Panc1 (cell line): ENCODE results near the gene OTULINL. TPM values are rescaled to one million over a fixed set of nuclear protein-coding genes. Genes with fewer than 3 reads are reported as not detected.

Source experiments
- ATAC-seq: fragments of 200-7000 bp; cut with Tn5 transposase; 2 replicates; pipeline ENCODE4 v1.9.1; 2020; ENCODE audit warnings: mild to moderate bottlenecking, moderate library complexity
- BruUV-seq: library from RNA; stranded (reverse); fragments of 400-500 nt; replicated peaks from 2 replicates; lab custom pipeline; 2021; lab: Mats Ljungman, UMichigan
- CTCF ChIA-PET: fragments of 300-600 bp; sonication (Branson Sonifier 250); formaldehyde crosslinking; loops from one replicate; lab custom pipeline; 2022; ENCODE audit warnings: antibody characterized with exemption; lab: Charles Lee
- POLR2A ChIA-PET: fragments of 300-600 bp; sonication (Branson Sonifier 250); formaldehyde crosslinking; loops from one replicate; lab custom pipeline; 2022; ENCODE audit warnings: antibody characterized with exemption; lab: Charles Lee
- DNase-seq: peaks from one replicate; pipeline ENCODE4 v3.0.0-alpha.2; 2010; ENCODE audit warnings: low read depth, low spot score
- H3K27ac ChIP-seq: 2 replicates; pipeline ENCODE4 v1.5.1; 2011; ENCODE audit warnings: mild to moderate bottlenecking, low read length, inconsistent platforms
- H3K27me3 ChIP-seq: fragments of 200-500 bp; sonication (Bioruptor generic); 2 replicates; pipeline ENCODE4 v1.6.0; 2014; ENCODE audit warnings: low read length, inconsistent platforms; ENCODE audit not compliant: control insufficient read depth, insufficient read depth
- H3K36me3 ChIP-seq: fragments of 200-500 bp; sonication (Bioruptor generic); 2 replicates; pipeline ENCODE4 v1.5.1; 2014; ENCODE audit warnings: inconsistent platforms, mild to moderate bottlenecking, low read length, moderate library complexity; ENCODE audit not compliant: control insufficient read depth, insufficient read depth
- H3K4me1 ChIP-seq: 2 replicates; pipeline ENCODE4 v1.5.1; 2011; ENCODE audit warnings: inconsistent platforms, mild to moderate bottlenecking, low read length, moderate library complexity; ENCODE audit not compliant: control insufficient read depth, insufficient read depth
- H3K4me3 ChIP-seq, 2 experiments: 2 replicates each; pipeline ENCODE4 v1.5.1; 2011 to 2012; ENCODE audit warnings: low read depth in 2 of 2, low read length in 2 of 2, mild to moderate bottlenecking in 2 of 2, inconsistent platforms in 1 of 2, moderate library complexity in 1 of 2
- H3K9me3 ChIP-seq: fragments of 200-500 bp; sonication (Bioruptor generic); 2 replicates; pipeline ENCODE4 v1.5.1; 2014; ENCODE audit warnings: low read depth, mild to moderate bottlenecking, inconsistent platforms, low read length, moderate library complexity; ENCODE audit not compliant: control insufficient read depth, insufficient read depth
- POLR2AphosphoS5 ChIP-seq: IDR thresholded peaks from 2 replicates; pipeline ENCODE4 v1.6.1; 2012; ENCODE audit warnings: mild to moderate bottlenecking, low read depth, low read length, moderate library complexity
- SIN3A ChIP-seq: IDR thresholded peaks from 2 replicates; pipeline ENCODE4 v1.6.1; 2012; ENCODE audit warnings: low read depth, mild to moderate bottlenecking, low read length, moderate library complexity, borderline replicate concordance; ENCODE audit not compliant: insufficient read depth
- TCF7L2 ChIP-seq: IDR thresholded peaks from 2 replicates; pipeline ENCODE4 v1.6.1; 2011; ENCODE audit warnings: mild to moderate bottlenecking, low read depth, low read length, inconsistent platforms
- in situ Hi-C: cut with HindIII; loops from 2 replicates; pipeline ENCODE4 v1.10.0; 2016; ENCODE audit warnings: low sequenced_read_pairs, low pct_unique_long_range_greater_than_20kb
- intact Hi-C: fragments of 100-400 bp; cut with micrococcal nuclease; formaldehyde crosslinking; loops from one replicate; pipeline ENCODE4 v1.10.0; 2022; ENCODE audit not compliant: unreplicated experiment
- total RNA-seq: library from RNA; stranded (reverse); gene quantifications from one replicate; pipeline ENCODE4 v1.2.1, GENCODE V29; 2021; ENCODE audit not compliant: unreplicated experiment
- TF ChIP-seq, protein P1 (sequence below): fragments of 450-650 bp; IDR thresholded peaks from 2 replicates; pipeline ENCODE4 v1.5.1; 2017; ENCODE audit warnings: mild to moderate bottlenecking
- TF ChIP-seq, protein P2 (sequence below), 2 experiments: IDR thresholded peaks; 2 replicates each; pipeline ENCODE4 v1.6.1; 2011 to 2012; ENCODE audit warnings: low read depth in 2 of 2, control low read depth in 1 of 2, low read length in 1 of 2, mild to moderate bottlenecking in 1 of 2, moderate library complexity in 1 of 2; ENCODE audit not compliant: insufficient read depth in 1 of 2

The OTULINL gene
- total RNA-seq, 1 experiment from 2014 or later, result 1.8 TPM

DNA sequence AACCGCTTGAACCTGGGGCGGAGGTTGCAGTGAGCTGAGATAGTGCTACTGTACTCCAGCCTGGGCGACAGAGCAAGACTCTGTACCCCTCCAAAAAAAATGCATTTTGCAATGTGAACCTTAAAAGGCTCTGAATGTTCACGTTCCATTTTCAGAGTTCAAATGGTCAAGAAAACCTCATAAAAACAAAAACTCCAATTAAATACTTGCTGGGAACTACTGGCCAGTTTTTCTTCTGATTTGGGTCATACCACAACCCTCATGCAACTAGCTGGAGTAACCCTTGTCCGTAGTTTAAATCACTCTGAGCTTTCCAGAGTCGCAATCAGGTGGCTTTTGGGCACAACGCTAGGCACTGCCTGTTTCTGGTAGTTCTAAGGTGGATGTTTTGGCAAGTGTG, 2.3 kb upstream of the OTULINL start:
- Histone ChIP-seq H3K4me1 (0 out of 2 replicates have a peak, but pooled peaks cover 3% of the 10 kb centered on the region), H3K36me3 (no peaks in the 10 kb centered on the region), H3K27ac (no peak overlapping the region), H3K9me3 (no peaks in the 10 kb centered on the region), H3K27me3 (peaks cover 22% of the 10 kb centered on the region), H3K4me3 (no peak overlapping the region)
- TF ChIP-seq SIN3A (no peak), TCF7L2 (no peak), POLR2AphosphoS5 (no peak)
- TF ChIP-seq, protein P1, sequence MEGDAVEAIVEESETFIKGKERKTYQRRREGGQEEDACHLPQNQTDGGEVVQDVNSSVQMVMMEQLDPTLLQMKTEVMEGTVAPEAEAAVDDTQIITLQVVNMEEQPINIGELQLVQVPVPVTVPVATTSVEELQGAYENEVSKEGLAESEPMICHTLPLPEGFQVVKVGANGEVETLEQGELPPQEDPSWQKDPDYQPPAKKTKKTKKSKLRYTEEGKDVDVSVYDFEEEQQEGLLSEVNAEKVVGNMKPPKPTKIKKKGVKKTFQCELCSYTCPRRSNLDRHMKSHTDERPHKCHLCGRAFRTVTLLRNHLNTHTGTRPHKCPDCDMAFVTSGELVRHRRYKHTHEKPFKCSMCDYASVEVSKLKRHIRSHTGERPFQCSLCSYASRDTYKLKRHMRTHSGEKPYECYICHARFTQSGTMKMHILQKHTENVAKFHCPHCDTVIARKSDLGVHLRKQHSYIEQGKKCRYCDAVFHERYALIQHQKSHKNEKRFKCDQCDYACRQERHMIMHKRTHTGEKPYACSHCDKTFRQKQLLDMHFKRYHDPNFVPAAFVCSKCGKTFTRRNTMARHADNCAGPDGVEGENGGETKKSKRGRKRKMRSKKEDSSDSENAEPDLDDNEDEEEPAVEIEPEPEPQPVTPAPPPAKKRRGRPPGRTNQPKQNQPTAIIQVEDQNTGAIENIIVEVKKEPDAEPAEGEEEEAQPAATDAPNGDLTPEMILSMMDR, result no peak
- TF ChIP-seq, protein P2, sequence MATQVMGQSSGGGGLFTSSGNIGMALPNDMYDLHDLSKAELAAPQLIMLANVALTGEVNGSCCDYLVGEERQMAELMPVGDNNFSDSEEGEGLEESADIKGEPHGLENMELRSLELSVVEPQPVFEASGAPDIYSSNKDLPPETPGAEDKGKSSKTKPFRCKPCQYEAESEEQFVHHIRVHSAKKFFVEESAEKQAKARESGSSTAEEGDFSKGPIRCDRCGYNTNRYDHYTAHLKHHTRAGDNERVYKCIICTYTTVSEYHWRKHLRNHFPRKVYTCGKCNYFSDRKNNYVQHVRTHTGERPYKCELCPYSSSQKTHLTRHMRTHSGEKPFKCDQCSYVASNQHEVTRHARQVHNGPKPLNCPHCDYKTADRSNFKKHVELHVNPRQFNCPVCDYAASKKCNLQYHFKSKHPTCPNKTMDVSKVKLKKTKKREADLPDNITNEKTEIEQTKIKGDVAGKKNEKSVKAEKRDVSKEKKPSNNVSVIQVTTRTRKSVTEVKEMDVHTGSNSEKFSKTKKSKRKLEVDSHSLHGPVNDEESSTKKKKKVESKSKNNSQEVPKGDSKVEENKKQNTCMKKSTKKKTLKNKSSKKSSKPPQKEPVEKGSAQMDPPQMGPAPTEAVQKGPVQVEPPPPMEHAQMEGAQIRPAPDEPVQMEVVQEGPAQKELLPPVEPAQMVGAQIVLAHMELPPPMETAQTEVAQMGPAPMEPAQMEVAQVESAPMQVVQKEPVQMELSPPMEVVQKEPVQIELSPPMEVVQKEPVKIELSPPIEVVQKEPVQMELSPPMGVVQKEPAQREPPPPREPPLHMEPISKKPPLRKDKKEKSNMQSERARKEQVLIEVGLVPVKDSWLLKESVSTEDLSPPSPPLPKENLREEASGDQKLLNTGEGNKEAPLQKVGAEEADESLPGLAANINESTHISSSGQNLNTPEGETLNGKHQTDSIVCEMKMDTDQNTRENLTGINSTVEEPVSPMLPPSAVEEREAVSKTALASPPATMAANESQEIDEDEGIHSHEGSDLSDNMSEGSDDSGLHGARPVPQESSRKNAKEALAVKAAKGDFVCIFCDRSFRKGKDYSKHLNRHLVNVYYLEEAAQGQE (IDR thresholded peaks at IDR 0.05; ENCODE audit: insufficient read depth in 1 of 2, low read depth in 2 of 2, low read length in 1 of 2), result no peak
- CTCF ChIA-PET, result interaction anchor here (0.5 kb wide), 1 partner anchor 16 kb away, joined by 3 read pairs; no protein-coding TSS in a partner anchor
- POLR2A ChIA-PET, result no interaction called here
- BruUV-seq, result no TSS peak
- DNase-seq (no peak), ATAC-seq (no peak)
- intact Hi-C loops, result no loop called here
- in situ Hi-C loops, result no loop called here

DNA sequence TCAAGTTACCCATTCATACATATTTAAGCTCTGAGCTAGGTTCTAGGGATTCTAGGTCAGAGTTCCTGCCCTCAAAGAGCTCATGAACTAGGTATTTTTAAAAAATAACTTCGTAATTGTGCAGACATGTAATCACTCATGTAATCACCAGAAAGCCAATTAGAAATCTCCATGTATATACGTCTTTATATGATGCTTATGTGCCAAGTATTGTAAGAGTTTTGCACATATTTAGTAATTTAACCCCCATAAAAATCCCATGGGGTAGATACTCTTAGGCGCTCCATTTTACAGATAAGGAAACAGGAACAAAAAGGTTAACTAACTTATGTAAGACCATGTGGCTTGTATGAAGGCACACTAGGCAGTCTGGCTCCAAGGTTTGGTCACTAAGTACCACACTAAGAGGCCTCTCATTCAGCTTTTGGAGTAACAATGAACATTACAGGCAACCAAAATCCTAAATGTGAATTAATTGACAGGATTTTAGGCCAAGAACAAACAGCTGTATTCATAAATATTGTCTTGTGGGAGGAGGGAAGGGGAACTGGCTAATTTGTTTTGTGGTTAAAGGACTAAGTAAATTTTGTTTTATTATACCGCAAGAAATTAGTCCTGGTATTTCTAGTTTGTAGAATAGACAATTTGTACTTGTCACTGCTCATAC, 1.7 kb upstream of the OTULINL start:
- H3K36me3 ChIP-seq, result no peaks in the 10 kb centered on the region
- CTCF ChIA-PET, result interaction anchor here (0.5 kb wide), 1 partner anchor 17 kb away, joined by 3 read pairs; no protein-coding TSS in a partner anchor
- in situ Hi-C loops (no loop called here), intact Hi-C loops (no loop called here)
- no TSS peak for BruUV-seq
- ATAC-seq (no peak), DNase-seq (no peak)
- no peak overlapping the region for H3K4me3 ChIP-seq
- POLR2A ChIA-PET, result no interaction called here
- no peaks in the 10 kb centered on the region for H3K9me3 ChIP-seq
- peaks cover 27% of the 10 kb centered on the region for H3K27me3 ChIP-seq
- 0 out of 2 replicates have a peak, but pooled peaks cover 3% of the 10 kb centered on the region for H3K4me1 ChIP-seq
- no peak overlapping the region for H3K27ac ChIP-seq
- TF ChIP-seq POLR2AphosphoS5, result no peak
- TF ChIP-seq, protein P1, result no peak
- no peak for TF ChIP-seq TCF7L2
- TF ChIP-seq, protein P2 (IDR thresholded peaks at IDR 0.05; ENCODE audit: insufficient read depth in 1 of 2, low read depth in 2 of 2, low read length in 1 of 2), result no peak
- no peak for TF ChIP-seq SIN3A
